Bone marrow (tissue), 2 donors: ENCODE results near the gene ITGA8.

Experiments
- DNase-seq, 2 donors: peaks; one replicate each; lab custom pipeline; 2025; lab: John Stamatoyannopoulos, UW

Gene ITGA8

DNA sequence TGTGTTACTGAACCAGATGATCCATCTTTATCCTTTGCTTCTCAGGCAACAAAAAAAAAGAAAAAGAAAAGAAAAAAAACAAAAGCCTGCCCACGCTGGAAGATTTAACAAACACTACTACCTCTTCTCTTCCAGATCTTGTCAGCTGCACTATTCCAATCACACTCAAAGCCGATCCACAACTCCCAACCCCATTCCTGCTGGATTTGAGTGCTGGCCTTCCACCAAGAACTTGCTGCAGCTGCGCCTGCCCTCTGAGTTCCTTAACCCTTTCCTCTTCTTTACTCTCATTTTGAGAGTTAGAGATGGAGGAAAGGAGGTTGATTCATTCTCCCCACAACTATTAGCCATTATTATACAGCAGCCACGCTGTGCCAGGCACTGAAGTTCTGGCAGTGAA is 16.0 kb upstream of the ITGA8 start:
- no peak for DNase-seq

DNA sequence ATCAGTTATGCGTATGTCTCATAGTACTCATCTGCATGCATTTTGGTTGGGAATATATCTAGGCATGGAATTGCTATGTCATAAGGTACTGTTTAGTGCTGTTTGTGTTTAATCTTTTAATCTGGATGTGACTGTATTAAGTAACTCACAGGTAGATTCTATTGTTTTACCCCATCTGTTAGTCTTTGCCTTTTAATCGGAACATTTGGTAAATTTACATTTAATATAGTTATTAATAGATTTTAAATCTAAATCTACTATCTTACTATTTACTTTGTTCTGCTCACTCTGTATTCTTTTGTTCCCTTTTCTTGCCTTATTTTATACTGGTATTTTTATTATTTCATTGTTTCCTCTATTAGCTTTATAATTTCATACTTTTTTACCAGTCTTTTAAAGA is 10.6 kb upstream of the ITGA8 start:
- DNase-seq, result no peak

DNA sequence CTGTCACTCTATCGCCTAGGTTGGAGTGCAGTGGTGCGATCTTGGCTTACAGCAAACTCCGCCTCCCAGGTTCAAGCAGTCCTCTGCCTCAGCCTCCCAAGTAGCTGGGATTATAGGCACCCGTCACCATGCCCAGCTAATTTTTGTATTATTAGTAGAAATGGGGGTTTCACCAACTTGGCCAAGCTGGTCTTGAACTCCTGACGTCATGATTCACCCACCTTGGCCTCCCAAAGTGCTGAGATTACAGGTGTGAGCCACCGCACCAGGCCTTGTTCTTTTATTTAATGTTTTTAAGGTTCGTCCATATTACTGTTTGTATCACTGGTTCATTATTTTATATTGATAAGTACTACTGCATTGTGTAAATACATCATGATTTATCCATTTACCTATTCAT is 10.2 kb upstream of the ITGA8 start:
- no peak for DNase-seq

DNA sequence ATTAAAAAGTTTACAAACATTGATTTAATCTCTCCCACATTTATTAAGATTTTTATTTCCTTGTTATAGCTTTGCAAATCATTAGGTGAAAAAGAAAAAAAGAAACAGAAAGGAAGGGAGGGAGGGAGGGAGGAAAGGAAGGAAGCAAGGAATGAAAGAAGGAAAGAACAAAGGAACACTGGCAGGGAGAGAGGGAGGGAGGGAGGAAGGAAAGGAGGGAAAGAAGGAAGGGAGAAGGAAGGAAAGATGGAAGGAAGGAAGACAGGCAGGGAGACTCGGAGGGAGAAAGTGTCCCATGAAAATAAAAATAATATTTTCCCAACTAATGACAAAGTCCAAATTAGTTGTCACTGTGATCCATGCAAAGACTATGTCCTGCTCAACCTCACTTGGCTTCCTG is 6.3 kb upstream of the ITGA8 start:
- DNase-seq, result no peak

DNA sequence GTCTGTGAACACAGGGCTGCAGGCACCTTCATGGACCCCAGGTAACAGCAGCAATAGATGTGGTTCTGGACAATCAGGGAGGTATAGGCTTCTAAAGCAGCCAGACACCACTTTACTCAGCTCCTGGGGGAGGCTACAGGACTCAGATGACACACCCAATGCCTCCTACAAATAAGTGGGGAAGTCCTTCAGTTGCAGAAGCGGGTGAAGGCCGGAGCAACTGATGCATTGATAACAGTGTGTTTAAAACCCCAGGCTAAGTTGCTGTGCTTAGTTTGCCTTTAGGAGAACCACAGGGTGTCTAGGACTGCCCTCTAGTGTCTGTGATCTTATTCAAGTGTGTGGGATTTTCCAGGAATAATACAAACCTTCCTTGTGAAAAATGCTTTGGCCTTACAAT is 5.9 kb upstream of the ITGA8 start:
- DNase-seq, result no peak

DNA sequence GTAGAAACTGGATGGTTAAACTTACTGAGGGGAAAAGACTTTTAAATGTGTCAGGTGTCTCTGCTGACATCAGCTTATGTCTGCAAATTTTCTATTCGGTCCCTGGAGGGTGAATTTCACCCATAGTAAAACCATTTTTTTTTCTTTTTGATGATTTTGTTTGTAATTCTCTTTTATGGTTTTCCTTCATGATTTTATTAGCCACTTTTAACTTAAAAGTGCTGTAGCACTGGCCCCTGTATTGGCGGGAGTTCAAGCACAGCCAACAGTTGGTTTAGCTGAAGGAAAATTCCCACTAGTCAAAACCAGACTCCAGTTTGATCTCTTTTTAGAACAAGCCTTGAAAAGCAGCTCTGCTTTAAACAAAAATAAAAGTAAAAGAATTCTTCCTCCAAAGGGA is 5.0 kb upstream of the ITGA8 start:
- no peak for DNase-seq

DNA sequence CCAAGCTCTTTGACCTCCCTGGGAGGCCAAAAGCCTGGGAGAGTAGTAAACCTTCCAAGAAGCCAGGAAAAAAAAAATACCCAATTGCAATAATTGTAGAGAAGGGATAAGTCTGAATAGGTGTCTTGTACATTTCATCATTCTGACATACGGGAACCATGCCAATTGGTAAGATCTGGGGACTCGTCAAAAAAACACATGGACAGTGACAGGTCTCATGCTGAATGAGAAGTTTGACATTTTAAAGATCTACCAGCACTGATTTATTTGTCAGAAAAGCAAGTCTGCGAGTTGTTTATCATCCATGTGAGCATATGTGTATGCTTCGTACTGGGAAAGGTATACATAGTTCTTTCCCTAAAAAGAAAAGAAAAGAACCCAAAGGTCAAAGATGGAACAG is 4.1 kb upstream of the ITGA8 start:
- no peak for DNase-seq

DNA sequence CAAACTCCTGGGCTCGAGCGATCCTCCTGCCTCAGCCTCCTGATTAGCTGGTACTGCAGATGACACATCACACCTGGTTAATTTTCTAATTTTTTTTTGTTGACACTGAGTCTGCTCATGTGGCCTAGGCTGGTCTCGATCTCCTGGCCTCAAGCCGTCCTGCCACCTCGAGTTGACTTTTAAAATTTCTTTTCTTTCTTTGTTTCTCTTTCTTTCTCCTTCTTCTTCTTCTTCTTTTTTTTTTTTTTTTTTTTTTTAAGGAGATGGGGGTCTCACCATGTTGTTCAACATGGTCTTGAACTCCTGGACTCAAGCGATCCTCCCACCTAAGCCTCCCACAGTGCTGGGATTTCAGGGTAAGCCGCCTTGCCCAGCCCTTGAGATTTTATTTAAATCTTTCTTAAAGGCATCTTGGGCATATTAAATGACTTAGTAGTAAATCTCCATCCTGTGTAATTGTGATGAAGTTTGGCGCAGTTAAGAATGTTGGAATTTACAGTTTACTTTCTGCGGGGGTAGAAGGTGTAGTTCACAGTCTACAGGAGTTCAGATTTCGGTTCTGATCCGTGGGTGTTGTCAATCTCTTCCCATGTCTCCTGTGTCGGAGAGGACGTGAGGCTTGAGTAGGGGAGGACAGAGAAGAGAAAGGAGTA is 1.0 kb upstream of the ITGA8 start:
- no peak for DNase-seq

DNA sequence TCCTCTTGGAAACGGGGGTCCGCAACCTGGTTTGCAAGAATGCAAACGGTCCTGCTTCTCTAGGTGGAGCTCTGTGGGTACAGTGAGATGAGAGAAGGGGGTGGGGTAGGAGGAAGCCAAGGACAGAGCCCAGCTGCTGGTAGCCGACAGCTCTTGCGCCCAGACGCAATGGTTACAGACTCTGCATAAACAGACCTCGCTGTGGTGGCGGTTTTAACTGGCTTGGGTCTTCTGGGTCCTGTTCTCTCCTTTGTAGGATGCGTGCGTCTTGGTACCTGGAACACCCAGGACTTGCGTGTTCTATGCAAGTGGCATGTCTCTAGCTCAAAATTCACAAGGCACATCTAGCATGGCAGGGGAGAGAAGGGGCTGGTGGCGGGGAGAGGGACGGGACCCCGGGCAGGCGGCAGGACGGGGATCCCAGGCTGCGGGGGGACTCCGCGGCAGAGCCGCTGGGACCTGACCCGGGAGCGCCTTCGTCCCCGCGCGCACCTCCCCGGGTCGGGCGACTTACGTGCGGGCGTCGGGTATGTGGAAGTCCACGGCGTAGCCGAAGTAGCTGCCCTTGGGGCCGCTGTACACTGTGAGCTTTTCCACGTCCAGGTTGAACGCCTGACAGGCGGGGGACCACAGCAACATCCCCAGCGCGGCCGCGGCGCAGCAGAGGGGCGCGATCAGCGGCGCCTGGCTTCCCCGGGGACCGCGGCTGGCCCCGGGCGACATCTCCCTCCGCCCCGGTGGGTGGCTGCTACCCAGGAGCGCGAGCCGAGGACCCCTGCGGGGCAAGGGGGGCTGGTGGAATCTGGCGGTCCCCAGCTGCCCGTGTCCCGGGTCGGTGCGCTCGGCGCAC is 448 bp downstream of the ITGA8 start:
- DNase-seq, result no peak

DNA sequence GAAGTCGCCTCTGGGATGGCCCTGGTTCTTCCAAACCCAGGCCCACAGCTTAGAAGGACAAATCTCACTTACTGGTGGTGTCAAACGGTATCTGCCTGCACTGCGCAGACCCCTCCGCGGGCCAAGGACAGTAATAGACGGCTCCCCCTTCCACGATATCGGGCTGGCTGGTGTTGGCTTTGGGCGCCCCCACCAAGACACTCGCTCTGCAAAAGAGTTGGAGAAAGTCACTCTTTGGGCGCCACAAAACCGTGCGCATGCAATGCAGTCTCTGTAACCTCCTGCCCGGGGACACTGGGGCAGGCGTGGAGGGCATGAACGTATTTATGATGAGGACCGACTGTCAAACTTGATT is 1.1 kb downstream of the ITGA8 start:
- no peak for DNase-seq

DNA sequence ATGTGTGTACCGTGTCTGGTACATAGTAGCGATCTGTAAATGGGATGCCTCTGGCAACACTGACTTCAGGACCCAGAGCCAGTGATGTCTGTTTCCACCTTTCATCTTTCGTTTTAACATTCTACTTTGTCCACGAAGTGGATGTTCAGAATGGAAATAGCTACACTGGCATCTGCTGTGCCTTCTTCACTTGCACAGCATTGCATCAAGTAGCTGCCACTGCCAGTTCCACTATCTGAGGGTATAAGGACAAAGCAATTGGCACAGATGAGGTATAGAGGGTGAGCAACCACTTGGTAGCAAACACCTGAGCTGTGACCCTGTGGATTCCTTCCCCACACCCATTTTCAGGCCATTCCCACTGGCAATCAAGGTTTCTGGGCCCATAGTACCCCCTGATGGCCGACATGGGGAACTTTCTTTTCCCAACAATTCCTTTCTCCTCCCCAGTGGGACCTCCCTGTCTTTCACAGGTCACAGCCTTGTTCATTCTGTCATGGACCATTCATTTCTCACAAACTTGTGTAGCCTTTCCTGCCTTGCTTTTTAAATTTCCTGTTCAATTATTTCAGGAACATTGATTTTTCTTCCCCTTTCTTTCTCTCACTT is 4.0 kb downstream of the ITGA8 start:
- no peak for DNase-seq

DNA sequence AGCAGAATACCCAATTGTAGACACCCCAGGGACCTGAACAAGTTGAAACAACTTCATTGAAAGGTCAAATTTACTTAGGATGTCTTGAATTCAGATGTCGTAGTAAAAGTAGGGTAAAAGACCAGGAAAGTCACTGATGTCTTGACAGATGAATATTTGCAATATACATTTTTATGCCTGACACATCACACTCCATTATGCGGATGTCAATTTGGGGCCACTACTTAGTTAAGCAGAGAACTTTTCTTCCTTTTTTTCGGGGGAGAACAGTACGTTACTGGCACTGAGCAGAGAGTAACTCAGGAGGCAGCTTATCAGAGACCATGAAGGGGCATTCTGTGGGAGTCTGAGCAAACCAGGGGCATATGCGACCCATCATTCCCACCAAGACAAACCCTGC is 4.9 kb downstream of the ITGA8 start:
- DNase-seq, result no peak

DNA sequence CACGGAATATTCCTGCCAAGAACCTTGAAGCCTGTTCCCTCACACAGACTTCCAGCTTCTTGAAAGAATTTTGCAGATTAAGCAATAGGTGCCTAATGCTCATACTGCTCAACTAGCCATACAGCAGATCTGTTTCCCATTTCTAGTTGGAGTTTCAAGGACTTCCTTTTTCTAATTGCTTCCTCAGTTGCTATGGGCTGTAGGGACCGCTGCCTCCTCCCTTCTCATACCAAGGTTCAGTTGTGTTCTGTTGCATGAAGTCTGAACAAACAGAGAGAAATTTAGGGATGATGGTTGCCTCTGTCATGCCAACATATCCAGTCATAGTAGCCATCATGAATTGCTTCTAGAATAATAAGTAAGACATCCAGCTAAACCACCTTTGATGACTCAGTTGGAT is 6.8 kb downstream of the ITGA8 start:
- DNase-seq, result no peak

DNA sequence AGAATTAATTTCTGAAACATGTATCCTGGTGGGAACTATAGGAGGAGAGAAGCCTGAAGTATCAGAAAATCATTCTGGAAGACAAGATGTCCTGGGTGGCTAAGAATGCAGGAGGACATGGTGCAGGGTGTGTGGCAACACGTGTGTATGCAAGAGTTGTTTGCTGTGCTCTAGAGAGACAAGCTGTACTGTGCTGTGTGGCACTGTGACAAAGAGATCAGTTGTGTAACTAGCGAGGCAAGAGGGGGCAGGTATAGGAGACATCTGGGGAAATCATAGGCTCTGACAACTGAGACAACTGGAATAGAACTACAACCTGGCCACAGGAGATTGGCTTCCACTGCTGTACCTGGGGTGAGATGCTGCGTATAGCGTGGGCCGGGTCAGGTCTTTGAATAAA is 9.3 kb downstream of the ITGA8 start:
- DNase-seq, result no peak

DNA sequence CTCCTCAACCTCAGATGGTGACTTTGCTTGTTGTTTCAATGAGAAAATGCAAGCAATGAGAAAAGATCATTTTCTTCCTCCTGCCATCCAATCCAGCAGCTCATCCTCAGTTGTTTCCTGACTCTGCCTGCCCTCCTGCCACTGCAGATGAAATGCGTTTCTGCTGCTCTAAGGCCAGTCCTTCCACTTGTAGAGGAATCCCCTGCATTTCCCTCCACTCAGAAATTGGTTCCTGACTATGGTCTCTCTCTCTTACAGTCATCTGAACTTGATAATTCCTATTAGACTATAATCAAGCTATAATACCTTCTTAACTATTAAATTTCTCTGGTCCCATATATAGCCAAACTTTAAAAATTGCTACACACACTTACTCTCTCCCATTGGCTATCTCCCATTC is 14.4 kb downstream of the ITGA8 start:
- no peak for DNase-seq

DNA sequence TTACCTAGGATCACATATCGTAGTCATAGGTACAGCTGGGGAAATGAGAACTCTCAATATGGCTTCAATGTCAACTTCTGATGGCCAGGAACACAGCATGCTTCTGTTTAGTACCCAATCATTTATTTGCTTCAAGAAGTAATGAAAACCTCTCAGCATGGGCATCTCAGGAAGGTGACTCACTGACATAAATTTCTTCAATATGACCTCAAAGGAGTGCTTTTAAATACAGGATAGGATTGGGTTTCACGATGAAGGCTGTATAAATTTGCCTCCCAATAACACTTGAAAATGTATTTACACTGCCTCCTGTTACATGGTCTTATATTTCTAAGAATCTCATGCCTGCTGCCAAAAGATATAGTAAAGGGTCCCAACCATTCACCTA is 15.1 kb downstream of the ITGA8 start:
- no peak for DNase-seq

DNA sequence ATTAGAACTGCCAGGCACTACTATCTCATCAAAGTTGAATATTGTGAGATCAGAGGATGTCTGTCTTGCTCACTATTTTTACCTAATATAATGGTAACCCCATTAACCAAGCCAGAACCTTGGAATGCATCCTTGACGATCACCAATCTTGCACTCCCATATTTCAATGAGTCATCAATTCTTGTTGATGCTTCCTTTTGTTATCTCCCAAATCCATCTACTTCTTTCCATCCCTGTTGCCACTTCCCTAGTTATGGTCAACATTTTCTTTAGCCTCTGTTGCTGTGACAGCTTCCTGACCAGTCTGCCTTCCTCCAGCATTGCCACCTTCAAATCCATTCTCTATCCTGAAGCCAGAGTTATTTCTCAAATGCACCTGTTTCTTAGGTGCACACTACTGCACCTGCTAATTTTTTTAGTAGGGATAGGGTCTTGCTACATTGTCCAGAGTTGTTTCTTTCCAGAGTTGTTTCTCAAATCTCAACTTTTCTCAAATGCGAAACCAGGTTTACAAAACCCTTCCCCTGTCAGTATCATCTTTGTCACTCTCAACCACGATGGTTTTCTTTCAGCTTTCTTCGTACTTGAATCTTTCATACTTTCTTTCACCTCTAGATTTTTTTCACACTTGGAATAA is 15.7 kb downstream of the ITGA8 start:
- DNase-seq, result no peak

DNA sequence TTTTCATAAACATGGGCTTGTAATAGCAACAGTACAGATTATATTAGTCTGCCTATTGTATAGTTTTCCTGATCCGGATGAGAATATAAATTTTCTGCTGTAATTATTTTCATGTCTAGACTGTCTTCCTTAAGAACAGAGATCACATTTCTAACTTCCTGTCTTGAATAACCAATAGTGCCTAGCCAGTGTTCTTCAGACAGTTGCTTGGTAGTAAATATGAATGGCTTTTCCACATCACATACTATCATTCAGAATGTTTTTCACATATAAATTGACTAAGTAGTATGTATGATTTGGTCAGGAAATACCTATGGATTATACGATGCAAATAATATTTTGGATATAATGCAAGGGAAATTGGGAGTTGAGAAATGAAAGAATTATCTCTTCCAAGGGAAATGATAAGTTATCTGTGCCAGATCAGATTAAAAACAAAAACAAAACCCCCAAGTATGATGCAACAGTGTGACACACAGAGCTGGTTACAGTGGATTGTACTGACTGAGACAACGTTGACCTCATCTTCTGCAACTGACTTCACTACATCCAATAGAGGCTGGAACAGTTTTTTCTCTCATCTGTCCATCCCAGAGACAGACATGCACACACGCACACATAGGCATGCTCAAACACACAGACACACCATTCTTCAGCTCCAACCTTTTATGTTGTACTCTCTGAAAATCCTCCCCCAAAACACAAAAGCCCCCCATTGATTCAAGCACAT is 16.4 kb downstream of the ITGA8 start:
- DNase-seq, result no peak

DNA sequence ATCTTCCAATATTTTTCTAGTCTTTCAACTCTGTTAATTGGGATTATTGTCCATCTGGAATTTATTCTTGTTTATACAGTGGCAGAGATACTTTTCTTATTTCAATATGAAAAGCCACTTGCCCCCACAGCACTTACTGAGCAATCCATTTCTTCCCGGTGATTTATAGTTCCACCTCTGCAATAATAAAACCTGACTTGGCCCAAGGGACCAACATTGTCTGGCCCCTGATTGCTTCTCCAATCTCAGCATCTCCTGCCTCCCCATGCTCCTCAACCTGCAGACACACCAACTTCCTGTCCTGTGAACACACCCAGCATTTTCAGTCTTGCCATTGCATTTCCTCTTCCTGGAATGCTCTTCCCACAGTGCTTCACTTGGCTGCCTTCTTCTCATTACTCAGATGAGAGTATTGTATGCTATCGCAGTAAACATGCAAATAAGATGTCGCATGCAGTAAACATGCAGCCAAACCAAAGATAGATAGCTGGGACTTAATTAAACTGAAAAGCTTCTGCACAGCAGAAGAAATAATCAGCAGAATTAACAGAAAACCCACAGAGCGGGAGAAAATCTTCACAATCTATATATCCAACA is 19.5 kb downstream of the ITGA8 start:
- DNase-seq, result no peak

DNA sequence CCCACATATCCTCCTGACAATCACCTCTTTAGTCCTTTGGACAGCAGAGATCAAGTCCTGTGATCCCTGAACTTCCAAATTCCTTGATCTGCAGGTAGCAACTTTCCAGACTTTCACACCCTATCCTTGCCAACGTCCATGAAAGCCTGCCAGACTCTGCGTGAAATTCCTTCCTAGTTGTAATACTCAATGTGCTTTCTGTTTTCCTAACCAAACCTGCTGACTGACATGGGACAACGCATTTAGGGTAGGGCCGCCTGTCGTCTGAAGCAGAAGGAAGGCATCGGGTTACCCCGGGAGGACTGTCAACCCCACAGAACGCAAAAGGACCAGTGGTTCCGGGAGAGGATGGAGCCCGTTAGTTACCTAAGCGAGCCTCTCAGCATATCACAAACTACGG is 23.9 kb downstream of the ITGA8 start:
- no peak for DNase-seq

DNA sequence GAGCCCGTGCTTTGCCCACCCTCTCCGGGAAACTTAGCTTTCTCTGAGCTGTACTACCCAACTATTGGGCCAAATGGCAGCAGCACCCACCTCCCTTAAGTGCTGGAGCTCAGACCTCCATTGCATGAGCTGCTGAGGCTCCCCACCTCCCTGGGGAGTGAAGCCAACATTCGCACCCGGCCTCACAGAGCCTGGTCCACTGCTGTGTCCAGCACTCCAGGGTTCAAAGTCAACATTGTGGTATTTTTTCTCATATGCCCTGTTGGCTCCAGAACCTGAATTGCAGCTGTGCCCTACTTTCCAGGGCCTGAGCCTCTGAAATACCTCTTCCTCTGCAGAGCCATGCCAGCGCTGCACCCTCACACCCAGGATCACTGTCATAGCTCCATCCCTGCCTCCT is 29.7 kb downstream of the ITGA8 start:
- no peak for DNase-seq

DNA sequence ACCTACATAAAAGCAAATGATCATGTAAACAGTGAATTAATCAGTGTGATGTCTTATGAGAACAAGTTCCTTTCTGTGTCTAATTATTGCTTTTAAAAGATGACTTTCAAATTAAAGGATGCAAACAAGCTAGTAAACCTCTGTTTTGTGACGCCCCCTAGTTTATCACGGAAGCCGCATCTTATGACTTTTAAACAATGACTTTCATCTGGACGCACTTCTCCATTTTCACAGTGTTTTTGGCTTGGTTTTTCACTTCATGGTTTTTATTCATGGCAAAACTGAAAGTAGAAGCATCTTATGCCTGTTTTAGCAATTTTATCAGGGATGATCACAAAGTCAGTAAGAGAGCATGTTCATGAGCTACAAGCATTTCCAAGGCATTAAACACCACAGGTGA is 35.0 kb downstream of the ITGA8 start:
- no peak for DNase-seq
